Panc1 (cell line): ENCODE measurements around the gene ABHD16B. TPM values are rescaled to one million over a fixed set of nuclear protein-coding genes. Genes with fewer than 3 reads are reported as not detected.

Experiments used
- ATAC-seq: fragments of 200-7000 bp; cut with Tn5 transposase; 2 replicates; pipeline ENCODE4 v1.9.1; 2020; ENCODE audit warnings: mild to moderate bottlenecking, moderate library complexity
- BruUV-seq: library from RNA; stranded (reverse); fragments of 400-500 nt; replicated peaks from 2 replicates; lab custom pipeline; 2021; lab: Mats Ljungman, UMichigan
- CTCF ChIA-PET: fragments of 300-600 bp; sonication (Branson Sonifier 250); formaldehyde crosslinking; loops from one replicate; lab custom pipeline; 2022; ENCODE audit warnings: antibody characterized with exemption; lab: Charles Lee
- POLR2A ChIA-PET: fragments of 300-600 bp; sonication (Branson Sonifier 250); formaldehyde crosslinking; loops from one replicate; lab custom pipeline; 2022; ENCODE audit warnings: antibody characterized with exemption; lab: Charles Lee
- DNase-seq: peaks from one replicate; pipeline ENCODE4 v3.0.0-alpha.2; 2010; ENCODE audit warnings: low read depth, low spot score
- H3K27ac ChIP-seq: 2 replicates; pipeline ENCODE4 v1.5.1; 2011; ENCODE audit warnings: mild to moderate bottlenecking, low read length, inconsistent platforms
- H3K27me3 ChIP-seq: fragments of 200-500 bp; sonication (Bioruptor generic); 2 replicates; pipeline ENCODE4 v1.6.0; 2014; ENCODE audit warnings: low read length, inconsistent platforms; ENCODE audit not compliant: control insufficient read depth, insufficient read depth
- H3K36me3 ChIP-seq: fragments of 200-500 bp; sonication (Bioruptor generic); 2 replicates; pipeline ENCODE4 v1.5.1; 2014; ENCODE audit warnings: inconsistent platforms, mild to moderate bottlenecking, low read length, moderate library complexity; ENCODE audit not compliant: control insufficient read depth, insufficient read depth
- H3K4me1 ChIP-seq: 2 replicates; pipeline ENCODE4 v1.5.1; 2011; ENCODE audit warnings: inconsistent platforms, mild to moderate bottlenecking, low read length, moderate library complexity; ENCODE audit not compliant: control insufficient read depth, insufficient read depth
- H3K4me3 ChIP-seq, 2 experiments: 2 replicates each; pipeline ENCODE4 v1.5.1; 2011 to 2012; ENCODE audit warnings: low read depth in 2 of 2, low read length in 2 of 2, mild to moderate bottlenecking in 2 of 2, inconsistent platforms in 1 of 2, moderate library complexity in 1 of 2
- H3K9me3 ChIP-seq: fragments of 200-500 bp; sonication (Bioruptor generic); 2 replicates; pipeline ENCODE4 v1.5.1; 2014; ENCODE audit warnings: low read depth, mild to moderate bottlenecking, inconsistent platforms, low read length, moderate library complexity; ENCODE audit not compliant: control insufficient read depth, insufficient read depth
- CTCF ChIP-seq: fragments of 450-650 bp; IDR thresholded peaks from 2 replicates; pipeline ENCODE4 v1.5.1; 2017; ENCODE audit warnings: mild to moderate bottlenecking
- POLR2AphosphoS5 ChIP-seq: IDR thresholded peaks from 2 replicates; pipeline ENCODE4 v1.6.1; 2012; ENCODE audit warnings: mild to moderate bottlenecking, low read depth, low read length, moderate library complexity
- REST ChIP-seq, 2 experiments: IDR thresholded peaks; 2 replicates each; pipeline ENCODE4 v1.6.1; 2011 to 2012; ENCODE audit warnings: low read depth in 2 of 2, control low read depth in 1 of 2, low read length in 1 of 2, mild to moderate bottlenecking in 1 of 2, moderate library complexity in 1 of 2; ENCODE audit not compliant: insufficient read depth in 1 of 2
- SIN3A ChIP-seq: IDR thresholded peaks from 2 replicates; pipeline ENCODE4 v1.6.1; 2012; ENCODE audit warnings: low read depth, mild to moderate bottlenecking, low read length, moderate library complexity, borderline replicate concordance; ENCODE audit not compliant: insufficient read depth
- TCF7L2 ChIP-seq: IDR thresholded peaks from 2 replicates; pipeline ENCODE4 v1.6.1; 2011; ENCODE audit warnings: mild to moderate bottlenecking, low read depth, low read length, inconsistent platforms
- in situ Hi-C: cut with HindIII; loops from 2 replicates; pipeline ENCODE4 v1.10.0; 2016; ENCODE audit warnings: low sequenced_read_pairs, low pct_unique_long_range_greater_than_20kb
- intact Hi-C: fragments of 100-400 bp; cut with micrococcal nuclease; formaldehyde crosslinking; loops from one replicate; pipeline ENCODE4 v1.10.0; 2022; ENCODE audit not compliant: unreplicated experiment
- total RNA-seq: library from RNA; stranded (reverse); gene quantifications from one replicate; pipeline ENCODE4 v1.2.1, GENCODE V29; 2021; ENCODE audit not compliant: unreplicated experiment

Gene ABHD16B
- total RNA-seq, 1 experiment from 2014 or later = not detected

- CTCF ChIA-PET = no interaction called here
- no TSS peak for BruUV-seq
- H3K27ac ChIP-seq = peak overlapping the region; percentile 74
Measured at GRCh38 chr20:63854069-63854765, 7.1 kb upstream of the ABHD16B start.

More at GRCh38 chr20:63854069-63854765, 7.1 kb upstream of the ABHD16B start:
- DNase-seq (no peak), ATAC-seq (peak; percentile 50)
- Histone ChIP-seq H3K4me3 (no peak overlapping the region), H3K36me3 (no peaks in the 10 kb centered on the region), H3K9me3 (no peaks in the 10 kb centered on the region), H3K4me1 (peaks cover 34% of the 10 kb centered on the region), H3K27me3 (no peaks in the 10 kb centered on the region)
- in situ Hi-C loops = no loop called here
- intact Hi-C loops = no loop called here
- POLR2A ChIA-PET = interaction anchor here (0.5 kb wide), 1 partner anchor 27 kb away, joined by 5 read pairs; no protein-coding TSS in a partner anchor
- TF ChIP-seq CTCF (no peak), TCF7L2 (peak; percentile 86), POLR2AphosphoS5 (no peak), REST (IDR thresholded peaks at IDR 0.05; ENCODE audit: insufficient read depth in 1 of 2, low read depth in 2 of 2, low read length in 1 of 2) (no peak), SIN3A (no peak)
